ENCODE measurements around the gene EEA1.

Gene EEA1

DNA sequence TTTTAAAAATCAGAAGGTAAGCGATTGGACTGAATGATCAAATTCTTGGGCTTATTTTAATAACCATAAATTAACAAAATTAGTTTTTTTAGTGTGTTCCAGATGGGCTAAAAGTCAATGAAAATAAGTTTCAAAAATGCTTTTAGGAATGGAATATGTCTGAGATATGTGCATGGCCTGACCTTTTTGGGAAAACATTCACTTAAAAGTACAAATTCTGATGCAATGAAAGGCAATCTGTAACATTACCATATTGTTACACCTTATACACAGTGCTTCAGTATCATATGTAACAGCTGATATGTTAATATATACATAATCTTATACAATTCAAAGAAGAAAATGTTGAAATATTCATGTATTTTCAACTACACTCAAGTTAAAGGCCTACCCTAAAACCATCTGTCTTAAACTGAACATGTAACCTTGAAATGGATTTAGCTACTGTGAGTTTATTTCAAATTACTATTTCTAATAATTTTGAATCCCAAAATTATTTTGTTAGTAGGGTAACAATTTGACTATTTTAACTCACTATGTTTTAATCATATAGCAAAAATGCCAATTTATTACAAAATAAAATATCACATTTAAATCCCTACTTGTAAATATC is 84.8 kb downstream of the EEA1 start:
- no peak for FAIRE-seq
- TF ChIP-seq TAF1 (IDR thresholded peaks at IDR 0.05; ENCODE audit: low read depth, low read length) (no peak), PAX5 (IDR thresholded peaks at IDR 0.05; ENCODE audit: insufficient read depth, low read length, severe bottlenecking) (no peak), POU2F2 (IDR thresholded peaks at IDR 0.05; ENCODE audit: low read depth, low read length) (no peak), POLR2AphosphoS5 (IDR thresholded peaks at IDR 0.05; ENCODE audit: low read depth, low read length) (no peak), POLR2A (IDR thresholded peaks at IDR 0.05; ENCODE audit: low read depth, low read length) (no peak)

GRCh38 chr12:92829686-92830282 is 99.3 kb downstream of the EEA1 start:
- FAIRE-seq, result no peak
- TF ChIP-seq POLR2AphosphoS5 (IDR thresholded peaks at IDR 0.05; ENCODE audit: low read depth, low read length), result no peak
- TF ChIP-seq POU2F2 (IDR thresholded peaks at IDR 0.05; ENCODE audit: low read depth, low read length), result no peak
- TF ChIP-seq PAX5 (IDR thresholded peaks at IDR 0.05; ENCODE audit: insufficient read depth, low read length, severe bottlenecking), result no peak
- no peak for TF ChIP-seq SPI1 (IDR thresholded peaks at IDR 0.05; ENCODE audit: low read depth, low read length)
- TF ChIP-seq POLR2A (IDR thresholded peaks at IDR 0.05; ENCODE audit: low read depth, low read length), result no peak
- no peak for TF ChIP-seq TAF1 (IDR thresholded peaks at IDR 0.05; ENCODE audit: low read depth, low read length)
- no peak for DNase-seq (ENCODE audit: insufficient read length, low spot score)

More for the DNA sequence above, 84.8 kb downstream of the EEA1 start:
- DNase-seq (ENCODE audit: insufficient read length, low spot score), result no peak

DNA sequence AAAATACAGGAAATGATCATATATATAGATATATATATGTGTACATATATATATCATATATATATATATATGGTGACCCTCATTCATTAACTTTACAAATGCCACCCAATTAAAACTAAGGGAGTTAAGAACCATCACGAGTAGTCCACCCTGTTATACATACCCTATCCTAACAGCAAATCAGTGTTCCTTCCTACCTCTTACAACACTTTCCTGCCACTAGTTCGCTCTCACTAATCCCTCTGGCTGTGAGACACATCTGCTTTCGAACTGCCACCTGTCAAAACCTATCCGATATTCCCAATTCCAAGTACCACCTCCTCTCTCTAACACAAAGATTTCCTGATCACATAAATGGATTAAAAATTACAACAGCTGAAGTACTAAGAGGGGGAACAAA is 100.5 kb downstream of the EEA1 start:
- TF ChIP-seq POU2F2 (IDR thresholded peaks at IDR 0.05; ENCODE audit: low read depth, low read length), result no peak
- TF ChIP-seq POLR2A (IDR thresholded peaks at IDR 0.05; ENCODE audit: low read depth, low read length), result no peak
- no peak for TF ChIP-seq SPI1 (IDR thresholded peaks at IDR 0.05; ENCODE audit: low read depth, low read length)
- TF ChIP-seq PAX5 (IDR thresholded peaks at IDR 0.05; ENCODE audit: insufficient read depth, low read length, severe bottlenecking), result no peak
- no peak for TF ChIP-seq POLR2AphosphoS5 (IDR thresholded peaks at IDR 0.05; ENCODE audit: low read depth, low read length)
- no peak for TF ChIP-seq TAF1 (IDR thresholded peaks at IDR 0.05; ENCODE audit: low read depth, low read length)
- FAIRE-seq, result no peak
- DNase-seq (ENCODE audit: insufficient read length, low spot score), result no peak

DNA sequence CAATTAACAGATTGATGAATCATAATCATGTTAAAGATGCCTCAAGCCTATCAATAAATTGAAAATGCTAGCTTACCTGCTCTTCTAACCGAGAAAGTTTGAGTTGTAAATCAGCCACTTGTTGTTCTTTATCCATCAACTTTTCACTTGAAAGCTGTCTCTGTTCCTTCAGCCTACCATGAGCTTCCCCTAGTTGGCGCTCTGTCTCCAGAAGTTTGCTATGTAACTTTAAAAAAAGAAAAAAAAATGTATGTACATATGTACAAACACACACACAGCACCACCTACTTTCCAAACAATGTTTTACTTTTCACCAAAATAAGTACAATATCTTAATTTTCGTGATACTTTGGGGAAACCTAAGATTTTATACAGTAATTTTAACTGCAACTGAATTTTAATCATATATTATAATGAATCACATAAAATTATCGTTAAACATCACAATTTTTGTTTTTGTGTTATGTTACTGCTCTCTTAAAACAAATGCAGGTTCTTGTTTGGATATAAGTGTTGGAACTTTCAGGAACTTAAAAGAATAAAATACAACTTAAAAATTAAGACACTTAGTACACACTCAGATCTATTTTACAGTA is 101.2 kb downstream of the EEA1 start:
- DNase-seq (ENCODE audit: insufficient read length, low spot score) (no peak), FAIRE-seq (no peak)
- TF ChIP-seq POU2F2 (IDR thresholded peaks at IDR 0.05; ENCODE audit: low read depth, low read length) (no peak), POLR2A (IDR thresholded peaks at IDR 0.05; ENCODE audit: low read depth, low read length) (no peak), POLR2AphosphoS5 (IDR thresholded peaks at IDR 0.05; ENCODE audit: low read depth, low read length) (no peak), PAX5 (IDR thresholded peaks at IDR 0.05; ENCODE audit: insufficient read depth, low read length, severe bottlenecking) (no peak), TAF1 (IDR thresholded peaks at IDR 0.05; ENCODE audit: low read depth, low read length) (no peak), SPI1 (IDR thresholded peaks at IDR 0.05; ENCODE audit: low read depth, low read length) (no peak)

- no peak for DNase-seq (ENCODE audit: insufficient read length, low spot score)
- no peak for FAIRE-seq
- TF ChIP-seq POLR2A (IDR thresholded peaks at IDR 0.05; ENCODE audit: low read depth, low read length) (no peak), TAF1 (IDR thresholded peaks at IDR 0.05; ENCODE audit: low read depth, low read length) (no peak), POLR2AphosphoS5 (IDR thresholded peaks at IDR 0.05; ENCODE audit: low read depth, low read length) (no peak), PAX5 (IDR thresholded peaks at IDR 0.05; ENCODE audit: insufficient read depth, low read length, severe bottlenecking) (no peak), POU2F2 (IDR thresholded peaks at IDR 0.05; ENCODE audit: low read depth, low read length) (no peak), SPI1 (IDR thresholded peaks at IDR 0.05; ENCODE audit: low read depth, low read length) (no peak)
Observed at GRCh38 chr12:92821142-92821541, 108.0 kb downstream of the EEA1 start.

DNA sequence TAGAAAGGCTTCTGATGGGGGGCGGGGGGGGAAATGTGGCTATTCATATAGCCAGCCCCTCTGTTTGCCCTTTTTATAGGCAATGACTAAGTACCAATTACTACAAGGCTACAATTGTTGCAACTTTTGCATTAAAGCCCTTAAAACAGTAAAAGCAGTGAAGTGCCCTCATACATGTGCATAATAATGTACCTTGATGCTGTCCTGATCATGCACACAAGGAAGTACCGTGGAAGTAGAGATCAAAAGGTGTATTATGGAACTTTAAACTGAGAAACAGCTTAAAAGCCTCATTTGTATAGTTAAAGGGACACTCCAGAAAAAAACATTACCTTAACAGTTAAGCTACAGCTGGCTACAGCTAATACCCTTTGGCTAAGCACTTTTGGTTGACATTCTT is 114.5 kb downstream of the EEA1 start:
- no peak for FAIRE-seq
- TF ChIP-seq TAF1 (IDR thresholded peaks at IDR 0.05; ENCODE audit: low read depth, low read length) (no peak), POLR2AphosphoS5 (IDR thresholded peaks at IDR 0.05; ENCODE audit: low read depth, low read length) (no peak), PAX5 (IDR thresholded peaks at IDR 0.05; ENCODE audit: insufficient read depth, low read length, severe bottlenecking) (no peak), SPI1 (IDR thresholded peaks at IDR 0.05; ENCODE audit: low read depth, low read length) (no peak), POLR2A (IDR thresholded peaks at IDR 0.05; ENCODE audit: low read depth, low read length) (no peak), POU2F2 (IDR thresholded peaks at IDR 0.05; ENCODE audit: low read depth, low read length) (no peak)

GRCh38 chr12:92810370-92810769 is 118.7 kb downstream of the EEA1 start:
- FAIRE-seq, result no peak
- TF ChIP-seq POLR2AphosphoS5 (IDR thresholded peaks at IDR 0.05; ENCODE audit: low read depth, low read length) (no peak), SPI1 (IDR thresholded peaks at IDR 0.05; ENCODE audit: low read depth, low read length) (peak; percentile 38; the same call in 1 of the 2 replicates), TAF1 (IDR thresholded peaks at IDR 0.05; ENCODE audit: low read depth, low read length) (no peak), POU2F2 (IDR thresholded peaks at IDR 0.05; ENCODE audit: low read depth, low read length) (no peak), PAX5 (IDR thresholded peaks at IDR 0.05; ENCODE audit: insufficient read depth, low read length, severe bottlenecking) (peak; percentile 13)
- no peak for DNase-seq (ENCODE audit: insufficient read length, low spot score)

More for the DNA sequence above, 114.5 kb downstream of the EEA1 start:
- no peak for DNase-seq (ENCODE audit: insufficient read length, low spot score)

DNA sequence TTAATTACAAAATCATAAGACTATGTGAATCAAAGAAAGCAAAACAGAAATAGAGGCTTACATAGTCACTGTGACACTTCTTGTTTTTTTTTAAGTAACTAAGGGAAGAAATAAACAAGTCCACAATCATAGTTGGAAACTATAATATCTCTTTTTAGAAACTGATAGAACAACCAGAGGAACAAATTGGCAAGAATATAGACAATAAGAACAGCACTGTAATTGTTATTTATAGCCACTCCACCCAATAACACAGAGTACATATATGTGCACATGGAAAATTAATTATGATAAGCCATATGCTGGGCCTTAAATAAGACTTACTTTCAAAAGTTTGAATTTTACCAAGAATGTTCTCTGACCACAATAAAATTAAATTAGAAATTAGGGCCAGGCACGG is 125.2 kb downstream of the EEA1 start:
- FAIRE-seq (no peak), DNase-seq (ENCODE audit: insufficient read length, low spot score) (no peak)
- TF ChIP-seq PAX5 (IDR thresholded peaks at IDR 0.05; ENCODE audit: insufficient read depth, low read length, severe bottlenecking) (no peak), POU2F2 (IDR thresholded peaks at IDR 0.05; ENCODE audit: low read depth, low read length) (no peak), POLR2AphosphoS5 (IDR thresholded peaks at IDR 0.05; ENCODE audit: low read depth, low read length) (no peak), TAF1 (IDR thresholded peaks at IDR 0.05; ENCODE audit: low read depth, low read length) (no peak), POLR2A (IDR thresholded peaks at IDR 0.05; ENCODE audit: low read depth, low read length) (no peak), SPI1 (IDR thresholded peaks at IDR 0.05; ENCODE audit: low read depth, low read length) (no peak)

- DNase-seq (ENCODE audit: insufficient read length, low spot score) (no peak), FAIRE-seq (no peak)
- TF ChIP-seq POLR2AphosphoS5 (IDR thresholded peaks at IDR 0.05; ENCODE audit: low read depth, low read length) (no peak), TAF1 (IDR thresholded peaks at IDR 0.05; ENCODE audit: low read depth, low read length) (no peak), SPI1 (IDR thresholded peaks at IDR 0.05; ENCODE audit: low read depth, low read length) (no peak), POLR2A (IDR thresholded peaks at IDR 0.05; ENCODE audit: low read depth, low read length) (no peak), POU2F2 (IDR thresholded peaks at IDR 0.05; ENCODE audit: low read depth, low read length) (no peak), PAX5 (IDR thresholded peaks at IDR 0.05; ENCODE audit: insufficient read depth, low read length, severe bottlenecking) (no peak)
Observed at GRCh38 chr12:92802906-92803305, 126.2 kb downstream of the EEA1 start.
